Mononuclear cell (primary cell): ENCODE results near the gene RIPOR2. TPM values are rescaled to one million over a fixed set of nuclear protein-coding genes. Genes with fewer than 3 reads are reported as not detected.
"Not testable (repeated sequence)": the region's sequence is repeated elsewhere in the genome, so short reads cannot be mapped to it uniquely, and the experiment has no call there.

Experiments
- H3K27me3 ChIP-seq: 2 replicates; pipeline ENCODE4 v1.6.0; 2011; ENCODE audit warnings: low read length, control low read depth; ENCODE audit not compliant: insufficient read depth
- H3K4me1 ChIP-seq: 2 replicates; pipeline ENCODE4 v1.5.1; 2011; ENCODE audit warnings: mild to moderate bottlenecking, low read length, control low read depth; ENCODE audit not compliant: insufficient read depth
- H3K4me3 ChIP-seq: 2 replicates; pipeline ENCODE4 v1.5.1; 2011; ENCODE audit warnings: mild to moderate bottlenecking, low read length, moderate library complexity
- H3K9me3 ChIP-seq: 2 replicates; pipeline ENCODE4 v1.5.1; 2011; ENCODE audit warnings: low read depth, mild to moderate bottlenecking, control low read depth, low read length
- total RNA-seq: library from RNA; depleted of rRNA; stranded (reverse); fragments of >200 nt; gene quantifications from one replicate; pipeline ENCODE4 v1.2.3, GENCODE V29; 2012

Gene RIPOR2
- total RNA-seq, 1 donor = 128 TPM

GRCh38 chr6:24761193-24761835 is 174.4 kb downstream of the RIPOR2 start:
- Histone ChIP-seq H3K4me1 (peaks cover 13% of the 10 kb centered on the region), H3K27me3 (no peaks in the 10 kb centered on the region), H3K4me3 (no peak overlapping the region), H3K9me3 (no peaks in the 10 kb centered on the region)

- Histone ChIP-seq H3K4me3 (no peak overlapping the region), H3K27me3 (no peaks in the 10 kb centered on the region), H3K9me3 (no peaks in the 10 kb centered on the region), H3K4me1 (peaks cover 13% of the 10 kb centered on the region)
Observed at GRCh38 chr6:24760210-24760609, 175.6 kb downstream of the RIPOR2 start.

GRCh38 chr6:24759718-24760117 is 176.0 kb downstream of the RIPOR2 start:
- H3K4me3 ChIP-seq = no peak overlapping the region
- H3K4me1 ChIP-seq = peaks cover 13% of the 10 kb centered on the region
- no peaks in the 10 kb centered on the region for H3K27me3 ChIP-seq
- H3K9me3 ChIP-seq = no peaks in the 10 kb centered on the region

GRCh38 chr6:24757611-24758010 is 178.1 kb downstream of the RIPOR2 start:
- no peak overlapping the region for H3K4me3 ChIP-seq
- H3K4me1 ChIP-seq = peaks cover 13% of the 10 kb centered on the region
- no peaks in the 10 kb centered on the region for H3K27me3 ChIP-seq
- H3K9me3 ChIP-seq = no peaks in the 10 kb centered on the region

- Histone ChIP-seq H3K4me1 (peaks cover 13% of the 10 kb centered on the region), H3K9me3 (no peaks in the 10 kb centered on the region), H3K27me3 (no peaks in the 10 kb centered on the region), H3K4me3 (no peak overlapping the region)
Observed at GRCh38 chr6:24755279-24755678, 180.5 kb downstream of the RIPOR2 start.

- H3K4me1 ChIP-seq = peaks cover 17% of the 10 kb centered on the region
- not testable (repeated sequence) for H3K27me3 ChIP-seq
Observed at GRCh38 chr6:24754378-24754777, 181.4 kb downstream of the RIPOR2 start.

More at GRCh38 chr6:24754378-24754777, 181.4 kb downstream of the RIPOR2 start:
- H3K9me3 ChIP-seq, H3K4me3 ChIP-seq: not testable (repeated sequence)

Other genes starting within 250 kb of the RIPOR2 start
- gene C6orf62, start 216.8 kb downstream of the RIPOR2 start, total RNA-seq = 81.6 TPM
- 8.2 TPM for gene GMNN, start 161.0 kb downstream of the RIPOR2 start, total RNA-seq
- not detected for gene ARMH2, start 137.0 kb downstream of the RIPOR2 start, total RNA-seq